HG03060 (cell line): ENCODE data around the gene FXYD6.

Source experiments
- ATAC-seq: cut with Tn5 transposase; IDR thresholded peaks from one replicate; pipeline ENCODE4 v1.9.1; 2021; ENCODE audit warnings: low read depth, moderate number of reproducible peaks; ENCODE audit not compliant: unreplicated experiment

The FXYD6 gene

DNA sequence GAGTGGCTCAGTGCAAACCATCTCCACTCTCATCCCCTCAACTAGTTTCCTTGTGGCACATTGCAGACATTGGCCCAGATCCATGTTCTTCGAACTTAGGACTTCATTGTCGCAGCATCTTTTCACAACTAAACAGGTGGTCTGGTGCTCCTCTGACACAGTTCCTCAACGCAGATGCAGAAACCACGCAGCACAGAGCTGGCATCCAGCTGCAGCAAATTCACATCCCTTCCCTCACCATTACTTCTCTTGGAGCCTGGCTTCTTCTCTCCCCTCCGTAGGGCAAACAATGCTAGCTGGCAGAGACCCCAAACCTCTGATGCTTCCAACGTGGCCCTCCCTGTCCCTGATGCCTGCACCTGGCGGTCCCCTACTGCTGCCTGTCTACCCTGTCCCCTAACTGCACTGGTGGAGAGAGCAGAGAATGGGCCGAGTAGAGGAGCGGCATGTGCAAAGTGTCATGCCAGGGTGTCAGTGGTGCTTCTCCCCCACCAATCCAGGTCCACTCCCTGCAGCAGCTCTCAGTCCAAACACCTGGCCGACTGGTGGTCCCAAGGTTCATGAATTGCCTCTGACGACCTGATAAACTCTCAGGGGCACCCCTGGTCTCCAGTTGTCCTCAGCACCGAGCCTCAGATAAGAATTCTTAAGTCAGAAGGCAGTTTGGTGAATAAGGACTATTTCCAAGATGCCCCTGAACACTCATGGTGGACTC lies 34.6 kb upstream of the FXYD6 start:
- no peak for ATAC-seq

- no peak for ATAC-seq
These were observed 34.1 kb upstream of the FXYD6 start for GRCh38 chr11:117910525-117910924.

DNA sequence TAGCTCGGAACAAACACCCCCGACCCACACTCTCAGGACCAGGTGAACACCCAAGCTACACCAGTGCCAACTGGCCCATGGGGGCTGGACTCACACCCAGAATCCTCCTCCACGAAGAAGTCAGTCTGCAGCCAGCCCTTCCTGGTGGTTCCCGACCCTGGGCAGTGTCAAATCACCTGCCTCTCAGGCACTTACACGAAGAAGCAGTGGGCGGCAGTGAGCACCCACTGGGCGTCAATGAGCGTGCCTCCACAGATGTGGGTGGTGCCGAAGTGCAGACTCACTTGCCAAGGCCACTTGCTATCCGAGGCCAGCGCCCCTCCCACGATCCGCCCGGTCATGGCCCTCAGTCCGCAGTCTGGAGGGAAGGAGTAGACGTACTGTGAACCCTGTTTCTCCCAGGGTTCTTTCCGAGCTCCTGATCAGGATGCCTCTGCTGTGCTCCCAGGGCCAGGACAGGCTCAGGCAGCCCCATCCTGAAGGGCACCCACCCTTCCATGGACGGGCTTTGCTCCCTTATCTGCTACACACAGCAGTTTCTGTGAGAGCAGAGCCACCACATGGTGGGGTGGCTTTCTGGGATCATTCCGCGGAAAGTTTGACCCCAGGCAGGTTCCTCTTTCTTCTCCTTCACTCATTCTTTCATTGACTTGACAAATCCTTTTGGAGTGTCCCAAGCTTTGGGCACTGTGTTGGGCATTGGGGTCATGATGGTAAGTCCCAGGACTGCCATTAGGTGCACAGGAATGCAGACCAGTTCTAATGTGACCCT lies 33.3 kb upstream of the FXYD6 start:
- no peak for ATAC-seq

DNA sequence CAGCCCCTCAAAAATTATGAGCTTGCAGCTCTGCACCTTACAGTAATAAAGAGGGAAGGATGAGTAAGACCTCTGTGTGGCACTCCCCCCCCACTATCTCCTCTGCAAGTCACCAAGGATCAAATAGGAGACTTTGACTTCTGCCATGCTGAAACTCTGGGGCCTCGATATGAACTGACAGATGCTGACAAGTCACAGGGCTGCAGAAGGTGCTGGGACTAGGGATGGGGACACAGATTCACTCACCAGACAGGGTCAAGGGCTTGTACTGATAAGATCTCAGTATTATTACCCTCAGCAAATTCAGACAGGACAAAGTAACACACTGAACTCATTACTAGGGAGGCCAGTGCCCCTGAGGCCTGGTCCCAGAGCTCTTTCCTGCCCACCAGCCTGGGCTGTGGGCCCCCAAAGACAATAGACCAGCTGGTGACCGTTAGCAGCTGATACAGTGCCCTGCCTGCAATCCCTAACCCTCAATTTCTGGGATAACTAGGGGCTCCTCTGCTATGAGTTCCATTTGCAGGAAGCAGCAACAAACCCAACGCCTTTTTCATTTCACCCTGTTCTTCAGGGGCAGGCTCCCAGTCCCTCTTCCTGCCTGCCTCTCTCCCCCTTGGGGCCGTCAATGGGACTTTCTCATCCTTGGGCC lies 32.6 kb upstream of the FXYD6 start:
- no peak for ATAC-seq

DNA sequence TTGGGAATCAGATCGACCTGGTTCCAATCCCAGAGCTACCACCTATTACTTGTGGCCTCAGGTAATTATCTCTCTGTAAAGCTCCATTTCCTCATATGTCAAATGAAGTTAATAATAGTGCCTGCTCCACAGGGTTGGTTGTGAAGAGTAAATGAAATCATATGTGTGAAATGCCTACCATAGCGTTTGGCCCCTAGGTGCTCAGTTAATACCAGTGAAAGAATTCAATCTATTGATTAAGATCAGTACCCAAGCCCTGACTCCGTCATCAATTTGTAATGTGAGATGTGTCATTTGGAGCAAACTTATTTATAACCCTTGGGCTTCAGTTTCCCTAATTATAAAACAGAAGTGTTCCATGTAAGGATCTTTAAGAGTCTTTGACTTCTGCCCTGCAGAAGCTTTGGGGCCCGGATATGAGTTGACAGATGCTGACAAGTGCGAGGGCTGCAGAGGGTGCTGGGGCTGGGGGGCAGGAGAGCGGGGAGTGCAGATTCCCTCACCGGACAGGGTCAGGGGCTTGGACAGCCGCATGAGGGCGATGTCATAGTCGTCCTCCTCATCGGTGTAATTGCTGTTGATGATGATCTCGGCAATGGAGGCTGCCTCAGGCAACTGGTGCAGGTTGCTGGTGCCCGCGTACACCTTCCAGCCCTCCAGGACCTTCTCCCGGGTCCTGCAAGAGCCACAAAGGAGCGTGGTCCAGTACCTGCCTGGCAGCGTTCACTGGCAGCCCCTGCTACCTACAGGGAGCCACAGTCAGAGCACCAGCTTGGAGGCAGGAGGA lies 31.8 kb upstream of the FXYD6 start:
- no peak for ATAC-seq

DNA sequence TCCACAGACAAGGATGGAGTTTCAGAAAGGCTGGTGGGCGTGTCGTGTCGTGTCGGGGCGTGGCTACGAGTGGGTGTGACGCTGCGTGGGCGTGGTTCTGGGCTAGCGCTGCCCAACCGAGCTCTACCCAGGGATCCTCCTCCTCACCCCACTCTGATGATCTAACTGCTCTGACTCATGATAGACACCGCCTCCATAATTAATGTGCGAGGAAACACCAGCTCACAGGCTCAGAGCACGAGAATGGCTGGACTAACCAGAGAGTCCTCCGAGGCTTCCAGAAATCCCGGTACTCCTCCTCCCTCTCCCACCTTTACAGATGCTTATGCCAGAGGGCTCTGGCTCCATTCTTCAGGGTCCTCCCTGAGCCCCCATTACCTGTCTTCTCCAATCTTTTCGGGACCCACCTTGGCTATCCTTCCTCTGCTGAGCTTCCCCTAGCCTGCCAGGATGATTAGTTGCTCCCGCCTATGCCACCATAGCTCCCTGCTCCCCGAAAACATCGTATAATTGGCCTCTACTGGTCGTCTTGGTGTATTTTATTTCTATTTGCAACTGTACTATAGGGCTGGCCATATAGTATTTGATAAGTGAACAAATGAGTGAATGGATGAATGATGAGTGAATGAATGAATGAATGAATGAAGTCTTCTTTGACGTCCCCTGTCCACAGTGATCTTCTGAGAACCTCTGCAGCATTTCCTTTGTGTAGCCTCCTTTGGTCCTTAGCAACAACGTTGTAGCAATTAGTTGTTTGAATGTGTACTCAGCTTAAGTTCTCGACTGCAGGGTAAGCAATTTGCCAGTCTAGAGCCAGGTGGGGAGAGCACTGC lies 31.0 kb upstream of the FXYD6 start:
- ATAC-seq, result no peak

DNA sequence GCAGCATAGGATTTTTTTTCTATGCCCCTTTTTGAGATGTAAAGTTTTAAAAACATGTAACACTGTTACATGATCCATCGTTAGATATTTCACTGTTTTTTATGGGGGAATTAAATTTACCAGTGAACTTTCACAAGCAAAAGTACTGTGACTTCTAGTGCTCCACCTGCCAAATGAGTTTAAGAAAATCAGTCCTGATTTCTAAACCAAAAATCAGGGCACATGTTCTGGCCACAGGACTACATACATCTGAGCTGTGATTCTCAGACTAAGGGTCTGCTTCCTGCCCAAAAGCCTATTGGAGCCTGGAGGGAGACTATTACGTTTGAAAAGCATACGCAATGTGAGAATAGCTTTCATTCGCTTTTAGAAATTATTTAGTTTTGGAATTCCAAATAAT lies 30.3 kb upstream of the FXYD6 start:
- no peak for ATAC-seq

- ATAC-seq, result no peak
These were observed 29.7 kb upstream of the FXYD6 start for GRCh38 chr11:117906126-117906525.

GRCh38 chr11:117905524-117905923 lies 29.1 kb upstream of the FXYD6 start:
- no peak for ATAC-seq

DNA sequence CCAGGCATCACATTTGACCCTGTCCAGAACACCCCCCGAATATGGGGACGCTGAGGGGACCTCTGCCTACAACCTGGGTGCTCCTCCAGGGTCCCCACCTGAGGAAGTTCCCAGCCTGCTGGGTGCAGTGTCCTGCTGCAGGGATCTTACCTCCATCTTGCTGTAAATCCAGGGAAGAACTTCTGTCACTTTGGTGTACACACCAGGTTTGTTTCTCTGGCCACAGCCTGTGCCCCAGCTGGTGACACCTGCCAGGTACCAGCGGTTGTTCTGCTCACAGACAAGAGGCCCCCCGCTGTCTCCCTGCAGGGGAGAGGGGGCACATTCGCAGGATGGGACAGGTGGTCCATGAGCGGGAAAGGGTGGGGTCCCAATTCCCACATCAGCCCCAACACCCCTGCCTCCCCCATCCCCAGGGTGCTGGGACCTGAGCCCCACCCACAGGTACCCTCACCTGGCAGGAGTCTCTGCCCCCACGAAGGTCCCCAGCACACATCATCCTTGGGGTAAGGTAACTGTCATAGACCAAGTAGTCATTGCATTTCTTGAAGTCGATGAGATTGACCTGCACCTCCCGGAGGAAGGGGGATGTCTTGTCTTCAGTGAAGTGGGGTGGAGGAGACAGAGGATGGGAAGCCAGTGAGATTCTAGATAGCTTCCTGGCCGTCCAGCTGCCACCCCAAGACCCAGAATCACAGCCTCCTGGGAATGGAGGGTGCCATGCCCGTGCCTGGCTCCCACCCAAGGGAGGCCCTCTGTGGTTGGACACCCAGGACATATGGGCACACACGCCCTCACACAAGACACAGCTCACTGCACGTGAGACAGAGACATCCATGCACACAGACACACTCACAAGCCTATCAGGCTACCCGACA lies 27.3 kb upstream of the FXYD6 start:
- no peak for ATAC-seq

DNA sequence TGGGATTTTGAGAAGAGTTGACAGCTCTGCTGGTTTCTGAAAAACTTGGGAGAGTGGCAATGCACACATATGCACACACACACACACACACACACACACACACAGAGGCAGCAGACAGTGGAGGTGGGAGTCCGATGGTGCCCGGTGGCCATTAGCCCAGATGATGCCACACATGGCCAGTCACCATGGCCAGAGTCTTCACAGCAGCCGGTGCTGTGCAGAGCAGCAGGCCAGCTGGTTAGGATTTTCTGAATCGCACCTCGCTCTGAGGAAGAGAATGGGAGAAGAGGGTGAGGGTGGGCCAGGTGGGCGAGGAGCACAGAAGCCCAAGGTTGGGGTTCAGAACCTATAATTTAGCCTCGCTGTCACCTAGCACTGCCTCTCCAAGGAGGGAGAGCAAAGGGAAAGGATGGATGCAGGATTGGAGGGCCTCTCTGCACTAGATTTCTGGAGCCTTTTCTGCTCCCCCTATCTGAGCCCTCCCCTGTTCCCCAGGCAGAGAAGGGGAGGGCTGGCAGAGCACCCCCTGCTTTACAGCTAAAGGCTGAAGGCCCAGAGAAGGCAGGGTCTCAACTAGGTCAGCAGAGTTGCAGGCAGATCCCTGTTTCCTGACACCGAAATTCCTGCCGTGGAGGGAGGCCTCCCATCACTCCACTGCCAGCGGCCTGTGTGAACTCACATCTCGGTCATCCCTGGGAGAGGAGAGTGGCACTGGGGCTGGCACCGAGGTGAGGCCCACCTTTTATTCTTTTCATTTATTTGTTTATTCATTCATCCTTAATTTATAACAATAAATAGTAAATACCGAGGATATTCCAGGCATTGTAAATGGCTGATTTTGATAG lies 25.8 kb upstream of the FXYD6 start:
- no peak for ATAC-seq

GRCh38 chr11:117901601-117902000 lies 25.1 kb upstream of the FXYD6 start:
- no peak for ATAC-seq

DNA sequence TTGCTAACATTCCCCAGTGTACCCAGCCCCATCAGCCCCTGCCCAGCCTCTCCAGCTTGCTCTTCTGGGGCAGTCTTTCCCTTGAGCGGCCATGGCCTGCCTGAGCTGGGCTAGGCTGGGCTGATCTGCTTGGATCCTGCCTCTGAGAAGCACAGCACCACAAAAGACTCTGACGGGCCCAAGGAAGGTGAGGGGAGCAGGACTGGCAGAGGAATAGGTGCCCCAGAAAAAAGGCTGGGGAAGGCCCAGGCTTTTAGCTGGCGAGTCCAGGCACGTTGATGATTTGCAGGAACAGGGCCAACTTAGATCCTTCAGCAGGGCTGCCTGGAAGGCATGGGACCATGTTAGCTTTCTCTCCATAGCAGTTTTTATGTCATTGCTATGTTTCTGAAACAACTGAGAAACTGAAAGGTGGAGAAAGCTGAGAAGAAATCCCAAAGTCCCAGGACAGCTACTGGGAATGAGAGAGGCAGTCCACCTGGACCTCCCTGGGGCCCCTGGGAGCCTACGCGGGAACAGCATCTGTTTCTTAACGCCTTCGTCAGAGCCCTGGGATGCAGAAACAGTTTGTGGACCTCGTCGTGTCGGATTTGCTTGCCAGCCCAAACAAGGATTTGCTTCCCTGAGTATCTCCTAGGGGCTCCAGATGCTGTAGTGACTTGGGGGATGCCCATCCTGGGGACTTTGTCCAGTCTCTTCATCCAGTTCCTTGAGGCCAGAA lies 24.4 kb upstream of the FXYD6 start:
- no peak for ATAC-seq

- no peak for ATAC-seq
These were observed 23.7 kb upstream of the FXYD6 start for GRCh38 chr11:117900121-117900648.

DNA sequence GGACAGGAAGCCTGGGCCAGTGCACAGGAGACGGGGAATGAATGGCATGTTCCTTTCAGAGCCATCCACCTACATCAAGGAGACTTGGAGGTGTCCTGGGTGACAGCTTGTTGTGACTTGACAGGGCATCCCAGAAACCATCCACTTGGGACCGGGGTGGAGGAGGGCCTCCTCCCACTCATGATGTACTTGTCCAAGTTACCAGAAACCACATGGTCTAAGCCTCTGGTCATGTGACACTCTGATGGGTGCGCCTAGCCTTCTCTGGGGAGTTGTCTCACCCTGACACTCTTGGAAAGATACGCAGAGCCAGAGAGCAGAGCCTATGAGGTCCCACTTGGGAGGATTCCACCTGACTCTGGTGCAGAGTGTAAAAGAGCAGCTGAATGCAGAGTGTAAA lies 21.6 kb upstream of the FXYD6 start:
- no peak for ATAC-seq

GRCh38 chr11:117892651-117893050 lies 16.2 kb upstream of the FXYD6 start:
- ATAC-seq, result no peak

- ATAC-seq, result no peak
These were observed 14.9 kb upstream of the FXYD6 start for GRCh38 chr11:117891362-117891761.
